ENCODE measurements around the gene TNIK.
"Not testable (repeated sequence)": the region's sequence is repeated elsewhere in the genome, so short reads cannot be mapped to it uniquely, and the experiment has no call there.

TNIK gene

DNA sequence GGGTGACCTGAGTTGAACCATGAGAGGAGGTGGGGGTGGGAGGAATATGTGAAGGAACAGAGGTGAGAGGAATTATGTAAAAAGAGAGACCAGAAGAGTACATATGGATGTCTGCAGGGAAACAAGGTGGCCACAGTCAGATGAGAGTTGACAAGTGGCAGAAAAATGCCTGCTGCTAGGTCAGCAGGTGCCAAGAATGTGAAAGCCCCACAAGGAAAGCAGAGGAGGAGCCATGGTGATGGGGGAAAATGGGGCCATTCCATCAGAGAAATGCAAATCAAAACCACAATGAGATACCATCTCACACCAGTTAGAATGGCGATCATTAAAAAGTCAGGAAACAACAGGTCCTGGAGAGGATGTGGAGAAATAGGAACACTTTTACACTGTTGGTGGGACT, 156.2 kb downstream of the TNIK start:
- DNase-seq: not testable (repeated sequence)

DNA sequence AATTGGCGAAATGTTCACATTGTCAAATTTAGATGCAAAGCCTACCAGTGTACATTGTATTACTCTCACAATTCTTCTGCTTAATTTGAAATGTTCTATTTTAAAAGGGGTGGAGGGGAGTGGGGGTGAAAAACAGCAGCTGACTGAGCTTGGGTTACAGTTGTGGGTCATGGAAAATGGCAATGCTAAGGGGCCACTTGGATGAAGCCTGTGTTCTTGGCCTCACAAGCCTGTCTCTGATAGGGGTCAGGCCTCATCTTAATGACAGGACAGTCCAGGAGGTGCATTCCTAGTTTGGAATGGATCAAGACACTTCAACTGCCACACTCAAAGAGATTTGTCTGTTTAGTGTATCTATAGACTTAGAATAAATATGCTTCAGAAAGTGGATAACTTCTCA, 158.2 kb downstream of the TNIK start:
- DNase-seq: no peak

DNA sequence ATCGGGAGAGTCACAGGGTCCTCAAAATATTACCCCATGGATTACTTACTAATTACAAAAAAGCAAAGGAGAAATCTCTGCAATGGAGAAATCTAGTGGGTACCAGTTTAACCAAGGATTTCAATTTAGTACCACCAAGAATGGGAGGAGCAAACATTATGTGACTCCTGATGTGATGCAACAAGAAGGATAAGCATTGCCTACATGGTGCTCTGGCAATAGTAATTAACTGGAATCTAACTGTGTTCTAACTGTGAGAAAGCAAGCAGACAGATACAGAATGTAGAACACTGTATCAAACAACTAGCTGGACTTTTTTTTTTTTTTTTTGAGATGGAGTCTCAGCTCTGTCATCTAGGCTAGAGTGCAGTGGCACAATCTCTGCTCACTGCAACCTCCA, 159.2 kb downstream of the TNIK start:
- DNase-seq: no peak

DNA sequence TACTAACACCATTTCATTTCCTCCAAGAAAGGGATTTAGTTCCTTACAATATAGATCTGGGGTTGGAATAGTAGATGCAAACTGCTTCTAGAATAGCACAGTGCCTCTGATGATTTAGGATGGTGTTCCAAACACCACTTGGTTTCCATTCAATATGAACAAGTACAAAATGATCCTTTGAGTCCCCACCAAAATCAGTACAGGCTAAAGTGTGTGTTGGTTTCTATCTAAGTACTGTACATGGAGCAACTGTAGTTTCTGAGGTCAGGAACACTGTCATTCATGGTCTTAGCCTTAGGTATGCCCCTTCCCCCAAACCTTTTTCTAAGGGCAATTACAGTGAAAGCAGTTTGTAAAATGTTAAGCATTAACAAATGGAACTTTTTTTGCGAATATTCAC, 162.3 kb downstream of the TNIK start:
- DNase-seq: no peak

DNA sequence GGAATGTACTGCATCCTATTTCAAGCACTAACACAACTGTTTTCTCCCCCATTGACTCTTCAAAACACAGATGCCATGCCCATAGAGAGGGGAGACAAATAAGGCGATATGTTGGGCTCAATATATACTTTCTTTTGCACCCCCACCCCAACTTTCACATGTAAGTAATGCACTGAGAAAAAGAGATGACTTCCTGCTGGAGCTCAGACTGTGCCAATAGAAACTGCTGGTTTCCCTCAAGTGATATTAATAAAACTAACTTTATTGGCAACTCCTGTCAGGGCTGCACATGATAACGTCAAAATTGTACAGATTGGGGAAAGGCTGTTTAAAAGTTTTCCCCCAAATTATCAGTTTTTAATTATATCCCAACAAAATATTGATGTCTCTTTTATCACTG, 163.0 kb downstream of the TNIK start:
- DNase-seq: no peak

DNA sequence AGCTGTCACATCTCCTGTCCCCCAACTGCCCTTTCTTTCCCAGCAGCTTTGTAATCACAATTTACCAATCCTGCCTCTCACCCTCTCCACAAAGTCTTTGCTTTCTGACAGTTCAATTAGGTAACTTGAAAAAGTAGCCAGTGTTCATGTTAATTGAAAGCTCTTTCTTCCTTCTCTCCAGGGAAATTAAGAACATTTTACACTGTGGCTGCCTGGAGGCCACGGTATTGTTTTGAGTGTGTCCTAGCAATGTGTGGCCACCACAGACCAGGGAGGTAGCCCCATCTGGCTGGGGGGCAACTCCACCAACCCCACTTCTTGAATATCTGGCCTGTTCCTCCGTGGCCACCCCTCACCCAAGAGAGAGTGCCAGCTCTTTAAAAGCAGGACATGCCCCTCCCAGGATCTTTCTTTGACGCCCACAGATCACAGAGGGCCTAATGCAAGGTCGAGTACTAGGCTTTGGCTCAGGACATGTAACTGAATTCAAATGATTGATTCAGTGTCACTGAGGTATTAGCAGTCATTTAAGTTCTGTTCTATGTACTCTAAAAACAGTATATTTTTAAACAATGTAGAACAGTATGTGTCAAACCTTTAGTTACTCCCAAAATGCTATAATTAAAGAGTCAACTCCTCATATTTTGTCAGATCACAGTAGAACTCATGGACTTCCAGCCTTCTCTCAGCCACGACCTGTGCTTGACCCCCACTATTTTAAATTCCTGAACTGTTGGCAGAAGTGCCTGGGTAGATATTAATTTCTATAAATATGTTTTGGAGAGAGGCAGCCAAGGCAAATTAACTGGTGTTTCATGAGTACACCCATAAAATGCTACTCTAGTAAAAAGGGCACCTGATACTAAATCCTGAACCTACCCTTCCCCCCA, 164.5 kb downstream of the TNIK start:
- DNase-seq: no peak

DNA sequence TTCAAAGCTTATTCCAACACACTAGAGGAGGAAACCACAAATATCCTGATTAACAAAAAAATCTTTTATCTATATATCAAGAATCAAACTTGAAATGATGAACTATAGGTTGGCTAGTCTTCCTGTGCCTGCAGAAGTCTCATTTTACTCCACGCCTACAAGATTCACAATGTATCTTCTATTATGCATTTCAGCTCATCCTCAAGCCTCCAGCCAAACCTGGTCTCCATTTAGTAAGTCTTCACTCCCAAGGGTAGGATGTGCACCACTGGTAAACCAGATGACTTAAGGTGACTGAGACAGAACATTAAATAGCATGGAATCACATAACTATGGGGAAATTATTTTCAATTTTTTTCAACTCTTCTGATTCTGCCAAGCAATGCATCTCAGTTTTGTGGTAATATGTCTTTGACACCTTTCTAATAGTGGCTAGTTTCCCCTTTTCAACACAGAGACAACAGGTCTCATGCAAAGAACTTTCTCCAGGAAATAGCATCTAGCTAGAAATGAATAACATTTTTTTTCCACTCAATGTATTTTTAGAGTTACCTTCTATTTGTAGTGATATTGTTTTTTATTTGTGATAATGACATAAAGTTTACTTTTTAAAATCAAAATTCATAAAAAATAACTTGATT, 166.9 kb downstream of the TNIK start:
- DNase-seq: no peak

DNA sequence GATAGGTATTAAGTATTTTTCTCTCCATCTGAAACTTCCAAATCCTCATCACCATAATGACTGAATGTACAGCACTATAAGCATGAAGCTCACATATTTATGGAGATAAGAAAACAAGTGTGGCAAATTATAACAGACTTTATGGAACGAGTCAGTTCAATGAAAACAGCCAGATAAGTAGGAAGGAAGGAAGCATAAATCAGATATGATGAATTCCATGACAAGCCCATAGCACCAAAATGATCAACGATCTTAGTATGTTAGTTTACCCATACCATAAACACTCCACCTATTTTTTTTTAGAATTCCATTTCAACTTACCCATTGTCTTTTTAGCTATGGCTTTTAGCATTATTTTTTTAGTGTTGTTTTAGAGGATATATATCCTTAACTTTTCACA, 169.5 kb downstream of the TNIK start:
- DNase-seq: no peak

DNA sequence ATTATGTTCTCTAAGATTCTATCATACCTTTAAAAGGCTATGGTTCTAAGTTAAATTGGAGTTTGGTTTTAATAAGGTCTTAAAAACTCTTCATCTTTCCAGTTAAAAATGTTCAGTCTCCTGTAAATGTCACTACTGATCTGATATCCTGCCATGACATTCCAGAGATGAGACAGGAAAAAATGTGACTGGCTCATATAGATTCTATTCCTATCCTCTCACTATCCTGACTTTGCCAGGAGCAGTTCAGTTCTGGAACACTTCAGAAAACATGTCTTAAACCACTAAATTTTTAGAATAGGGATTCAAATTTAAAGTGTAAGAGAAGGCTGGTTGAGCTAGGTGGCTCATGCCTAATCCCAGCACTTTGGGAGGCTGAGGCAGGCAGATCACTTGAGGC, 170.9 kb downstream of the TNIK start:
- DNase-seq: no peak

DNA sequence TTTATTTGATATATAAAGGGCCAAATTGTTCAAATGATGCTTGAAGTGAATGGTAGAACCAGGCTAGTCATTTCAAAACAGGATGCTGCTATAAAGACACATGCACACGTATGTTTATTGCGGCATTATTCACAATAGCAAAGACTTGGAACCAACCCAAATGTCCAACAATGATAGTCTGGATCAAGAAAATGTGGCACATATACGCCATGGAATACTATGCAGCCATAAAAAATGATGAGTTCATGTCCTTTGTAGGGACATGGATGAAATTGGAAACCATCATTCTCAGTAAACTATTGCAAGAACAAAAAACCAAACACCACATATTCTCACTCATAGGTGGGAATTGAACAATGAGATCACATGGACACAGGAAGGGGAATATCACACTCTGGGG, 172.4 kb downstream of the TNIK start:
- not testable (repeated sequence) for DNase-seq

DNA sequence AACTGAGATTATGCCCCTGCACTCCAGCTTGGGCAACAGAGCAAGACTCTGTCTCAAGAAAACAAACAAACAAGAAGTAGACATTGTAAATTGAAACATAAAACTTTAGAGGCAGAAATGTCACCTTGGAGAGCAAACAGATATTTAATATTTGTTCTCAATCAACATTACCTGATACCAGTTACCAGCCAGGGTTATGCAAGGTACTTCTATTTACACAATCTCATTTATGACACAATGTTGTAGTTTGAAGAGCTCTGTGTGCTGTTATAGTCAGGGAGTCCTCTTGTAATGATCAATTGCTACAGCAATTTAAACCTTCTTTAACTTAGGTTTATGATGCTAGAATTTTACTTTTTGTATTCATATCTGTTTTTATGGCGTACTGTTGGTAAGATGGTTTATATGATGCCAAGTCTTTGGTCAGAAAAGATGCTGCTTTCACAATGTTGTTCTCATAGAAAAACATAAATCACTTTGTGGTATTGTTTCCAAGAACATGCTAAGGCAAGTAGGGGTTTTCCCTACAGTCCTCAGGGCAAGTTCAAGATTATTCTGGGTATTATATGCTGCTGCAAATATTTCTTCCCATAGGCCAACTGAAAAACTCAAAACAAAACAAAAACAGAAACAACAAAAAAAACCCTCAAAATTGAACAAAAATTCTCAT, 173.5 kb downstream of the TNIK start:
- DNase-seq: peak; percentile 85

DNA sequence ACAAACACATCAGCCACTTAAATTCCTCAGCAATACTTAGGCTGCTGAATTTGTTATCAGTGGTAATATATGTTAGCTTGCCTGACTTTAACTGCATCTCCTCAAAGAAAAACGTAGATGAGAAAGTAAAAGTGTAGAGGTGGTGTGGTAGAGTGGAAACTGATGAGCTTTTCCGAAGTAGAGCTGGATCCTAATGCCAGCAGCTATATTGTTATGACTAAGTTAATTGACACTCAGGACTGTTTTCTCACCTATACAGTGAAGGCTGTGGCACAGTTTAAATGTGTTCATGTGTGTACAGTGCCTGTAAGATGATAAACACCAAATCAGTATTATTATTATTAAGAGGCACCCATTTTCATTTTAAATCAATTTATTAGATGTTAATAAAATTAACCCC, 174.9 kb downstream of the TNIK start:
- no peak for DNase-seq

DNA sequence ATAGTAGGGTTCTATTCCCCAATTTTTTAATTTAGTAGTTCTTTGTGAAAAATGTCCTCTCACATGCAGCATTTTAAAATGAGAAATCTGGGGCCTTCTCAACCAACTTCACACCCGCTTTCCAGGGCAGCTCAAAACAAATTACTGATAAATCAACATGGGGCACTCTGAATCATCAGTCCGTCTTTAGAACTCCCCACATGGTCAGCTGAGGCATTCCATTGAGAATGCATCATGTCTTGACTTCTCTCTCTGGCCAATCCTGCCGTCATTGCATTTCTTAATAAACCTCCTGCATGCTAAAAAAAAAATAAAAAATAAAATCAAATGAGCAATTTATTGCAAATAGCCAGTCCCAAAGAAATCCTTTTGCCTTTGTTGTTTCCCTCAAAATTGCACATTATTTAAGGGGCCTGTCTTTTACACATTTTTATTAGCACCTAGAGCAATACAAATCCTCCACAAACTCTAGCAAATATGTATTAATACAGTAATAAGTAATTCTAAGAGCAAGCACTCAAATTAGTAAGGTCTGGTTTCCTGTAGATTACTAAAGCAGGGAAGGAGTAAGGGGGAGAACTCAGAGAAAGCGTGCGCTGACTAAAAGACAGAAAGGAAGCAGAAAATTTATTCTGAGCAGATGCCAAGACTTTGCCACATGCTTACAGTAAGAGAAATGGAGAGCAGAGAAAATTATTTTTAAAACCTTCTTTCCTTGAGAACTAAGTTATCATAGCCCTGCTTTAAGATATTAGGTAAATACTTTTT, 175.7 kb downstream of the TNIK start:
- DNase-seq: no peak

DNA sequence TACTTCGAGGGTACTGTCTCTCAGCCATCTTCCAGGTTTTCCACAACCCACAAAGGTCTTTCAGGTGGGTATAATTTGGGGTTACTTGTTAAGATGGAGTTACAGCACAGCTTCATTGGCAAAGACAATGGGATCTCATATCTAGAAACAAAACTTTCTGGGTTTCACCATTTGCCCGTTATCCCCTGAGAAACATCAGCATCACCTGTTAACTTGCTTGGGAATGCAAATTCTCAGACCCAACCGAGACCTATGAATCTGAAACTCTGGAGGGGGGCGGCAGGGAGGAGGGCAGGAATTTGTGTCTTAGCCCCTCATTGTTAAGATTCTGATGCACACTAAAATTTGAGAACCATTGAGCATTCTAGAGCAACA, 176.4 kb downstream of the TNIK start:
- no peak for DNase-seq

DNA sequence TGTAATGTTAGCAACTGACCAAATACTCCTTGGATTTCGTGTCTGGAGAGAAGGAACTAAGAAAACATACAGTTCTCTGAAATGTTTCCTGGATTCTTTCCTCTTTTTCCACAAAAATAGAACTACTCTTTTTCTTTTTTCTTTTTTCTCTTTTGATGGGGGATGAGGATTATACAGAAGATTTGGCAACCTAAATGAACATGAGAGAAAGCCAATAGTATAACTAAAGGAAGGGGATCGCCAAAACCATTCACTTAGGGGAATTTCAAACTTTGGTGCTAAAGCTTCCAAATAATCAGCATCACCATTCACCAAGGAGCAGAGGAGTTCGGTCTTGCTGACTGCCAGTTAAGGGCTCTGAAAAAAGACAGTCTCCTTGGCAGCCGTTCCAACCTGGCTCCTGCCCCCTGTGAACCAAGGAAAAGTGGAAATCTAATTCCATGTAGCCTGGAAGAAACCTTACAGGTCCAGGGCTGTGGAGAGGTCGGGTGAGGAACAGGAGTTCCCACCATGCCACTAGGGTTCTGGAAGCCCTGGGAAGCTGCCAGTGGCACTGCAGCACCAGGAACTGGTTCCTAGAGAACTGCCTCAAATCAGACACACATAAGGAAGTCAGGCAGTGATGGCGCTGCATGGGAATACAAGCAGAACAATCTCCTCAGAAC, 176.9 kb downstream of the TNIK start:
- DNase-seq: no peak

DNA sequence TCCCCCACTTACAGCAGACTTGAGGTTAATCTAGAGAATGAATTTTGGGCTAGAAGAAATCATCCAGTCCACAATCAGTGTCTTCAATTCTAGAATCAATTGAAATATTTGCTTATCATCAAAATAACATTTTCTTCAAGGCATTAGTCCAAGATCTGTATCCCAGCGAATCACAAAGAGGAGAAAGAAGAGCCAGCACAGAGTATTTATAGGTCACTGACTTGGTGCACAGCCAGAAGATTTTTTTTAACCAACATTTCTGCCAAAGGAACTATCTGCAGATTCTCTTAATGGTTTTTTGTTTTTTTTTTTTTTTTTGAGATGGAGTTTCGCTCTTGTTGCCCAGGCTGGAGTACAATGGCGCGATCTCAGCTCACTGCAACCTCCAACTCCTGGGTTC, 178.2 kb downstream of the TNIK start:
- DNase-seq: no peak

DNA sequence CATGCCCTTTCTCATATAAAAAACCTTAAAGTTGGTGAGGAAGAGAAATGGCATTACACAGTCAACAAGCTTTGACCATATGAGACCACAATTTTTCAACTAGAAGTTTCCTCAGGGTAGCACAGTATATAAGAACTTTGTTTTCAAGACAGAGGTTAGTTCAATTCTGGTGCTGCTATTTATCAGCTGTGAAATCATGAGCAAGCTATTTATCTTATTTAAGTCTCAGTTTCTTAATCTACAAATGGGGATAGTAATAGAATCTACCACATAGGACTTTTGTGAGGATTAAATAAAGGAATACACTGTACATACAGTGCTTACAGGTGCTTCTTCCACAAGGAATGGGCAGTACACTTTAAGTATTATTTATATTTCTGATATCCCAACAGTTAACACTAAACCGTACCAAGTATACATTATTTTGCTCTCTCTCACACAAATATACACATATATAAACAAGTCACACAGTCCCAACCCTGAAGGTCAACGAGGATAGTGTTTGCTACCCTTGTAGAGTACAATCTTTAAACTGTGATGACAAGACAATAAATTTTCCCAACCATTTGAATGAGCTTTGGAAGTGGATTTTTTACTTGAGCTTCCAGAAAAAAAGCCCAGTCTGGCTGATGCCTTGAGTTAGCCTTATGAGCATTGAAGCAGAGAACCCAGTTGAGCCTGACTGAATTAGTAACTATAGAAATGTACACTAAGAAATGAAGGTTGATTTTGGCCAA, 178.8 kb downstream of the TNIK start:
- DNase-seq: no peak

DNA sequence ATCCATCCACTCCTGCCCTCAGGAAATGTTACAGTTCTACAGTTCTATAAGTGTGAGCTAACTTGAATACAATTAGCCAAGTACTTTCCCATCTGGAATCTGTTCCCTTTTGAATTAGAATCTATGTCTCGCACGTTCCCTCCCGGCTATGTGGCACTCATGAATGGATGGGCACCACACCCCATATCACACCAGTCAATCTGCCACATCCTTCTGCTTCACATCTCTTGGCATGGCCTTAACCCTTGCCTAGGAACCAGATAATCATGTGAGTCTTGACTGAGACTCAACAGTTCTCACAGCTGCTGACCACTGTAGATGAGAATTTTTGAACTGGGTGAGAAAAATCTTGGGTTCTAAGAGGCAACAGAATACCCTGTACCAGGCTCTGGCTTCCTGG, 180.2 kb downstream of the TNIK start:
- DNase-seq: no peak

DNA sequence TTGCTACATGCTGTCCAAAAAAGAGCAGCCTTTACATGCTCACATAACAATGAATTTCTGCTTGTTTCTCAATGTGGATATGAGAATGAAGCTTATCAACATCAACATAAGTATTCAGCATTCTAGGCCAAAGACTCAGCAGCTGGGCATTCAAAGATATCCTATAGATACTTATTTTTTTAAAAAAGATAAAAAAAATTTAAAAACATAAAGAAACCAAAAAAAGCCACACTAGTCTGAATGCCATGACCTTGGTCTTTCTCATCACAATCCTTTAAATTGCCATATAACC, 182.0 kb downstream of the TNIK start:
- no peak for DNase-seq

DNA sequence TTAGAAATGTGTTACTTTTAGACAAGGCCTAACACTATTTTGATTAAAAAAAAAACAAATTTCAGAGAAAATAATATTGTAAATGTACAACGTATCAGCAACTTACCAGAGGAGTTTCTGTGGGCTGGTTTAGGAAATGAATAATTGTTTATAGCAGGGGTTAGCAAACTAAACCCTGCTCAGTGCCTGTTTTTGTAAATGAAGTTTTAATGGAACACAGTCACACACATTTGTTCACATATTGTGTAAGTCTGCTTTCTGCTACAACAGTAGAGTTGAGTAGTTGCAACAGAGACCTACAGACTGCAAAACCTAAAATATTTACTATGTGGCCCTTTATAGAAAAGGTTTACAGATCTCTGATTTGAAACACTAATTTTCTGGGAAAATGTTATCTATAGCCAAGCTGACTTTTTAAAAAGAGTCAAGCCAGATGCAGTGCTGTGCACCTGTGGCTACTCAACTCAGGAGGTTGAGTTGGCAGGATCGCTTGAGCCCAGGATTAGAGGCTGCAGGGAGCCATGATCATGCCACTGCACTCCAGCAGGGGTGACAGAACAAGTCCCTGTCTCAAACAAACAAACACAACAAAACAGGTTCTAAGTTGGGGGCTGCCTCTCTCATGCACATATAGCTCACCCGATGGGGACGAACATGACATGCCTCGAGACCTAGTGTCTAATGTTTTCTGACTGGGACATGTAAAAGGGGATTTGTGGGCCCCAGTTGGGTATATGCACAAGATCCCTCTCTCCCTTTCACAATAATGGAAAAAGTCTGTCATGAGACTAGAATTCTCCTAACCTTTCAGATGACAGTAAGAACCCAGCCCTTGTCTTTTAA, 182.5 kb downstream of the TNIK start:
- no peak for DNase-seq

DNA sequence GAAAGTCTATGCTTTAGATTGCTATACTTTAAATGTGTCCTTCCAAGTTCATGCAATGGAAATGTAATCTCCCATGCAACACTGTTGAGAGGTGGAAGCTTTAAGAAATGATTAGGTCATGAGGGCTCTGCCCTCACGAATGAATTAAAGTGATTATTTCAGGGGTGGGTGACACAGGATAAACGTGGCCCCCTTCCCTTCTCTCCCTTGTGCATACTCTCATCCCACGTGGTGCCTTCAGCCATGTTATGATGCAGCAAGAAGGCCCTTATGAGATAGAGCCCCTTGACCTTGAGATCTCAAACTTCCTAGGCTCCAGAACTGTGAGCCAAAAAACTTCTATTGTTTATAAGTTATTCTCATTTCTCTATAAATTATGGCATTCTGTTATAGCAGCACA, 183.3 kb downstream of the TNIK start:
- no peak for DNase-seq
